GM12864 (cell line): ENCODE data around the gene ALDH3A2.

Experiments
- DNase-seq: peaks from one replicate; pipeline ENCODE4 v3.0.0-alpha.2; 2011; ENCODE audit warnings: low read depth
- H3K4me3 ChIP-seq: 2 replicates; pipeline ENCODE4 v1.5.1; 2011; ENCODE audit warnings: mild to moderate bottlenecking, low read depth, low read length, control low read depth
- TF ChIP-seq, protein P1 (sequence below): IDR thresholded peaks from 2 replicates; pipeline ENCODE4 v1.5.1; 2011; ENCODE audit warnings: low read depth, mild to moderate bottlenecking, moderate library complexity, low read length, control low read depth, inconsistent platforms; ENCODE audit errors: missing control alignments

The ALDH3A2 gene

GRCh38 chr17:19656851-19657581, 8.5 kb downstream of the ALDH3A2 start:
- H3K4me3 ChIP-seq, result no peak overlapping the region
- DNase-seq, result no peak
- TF ChIP-seq, protein P1, sequence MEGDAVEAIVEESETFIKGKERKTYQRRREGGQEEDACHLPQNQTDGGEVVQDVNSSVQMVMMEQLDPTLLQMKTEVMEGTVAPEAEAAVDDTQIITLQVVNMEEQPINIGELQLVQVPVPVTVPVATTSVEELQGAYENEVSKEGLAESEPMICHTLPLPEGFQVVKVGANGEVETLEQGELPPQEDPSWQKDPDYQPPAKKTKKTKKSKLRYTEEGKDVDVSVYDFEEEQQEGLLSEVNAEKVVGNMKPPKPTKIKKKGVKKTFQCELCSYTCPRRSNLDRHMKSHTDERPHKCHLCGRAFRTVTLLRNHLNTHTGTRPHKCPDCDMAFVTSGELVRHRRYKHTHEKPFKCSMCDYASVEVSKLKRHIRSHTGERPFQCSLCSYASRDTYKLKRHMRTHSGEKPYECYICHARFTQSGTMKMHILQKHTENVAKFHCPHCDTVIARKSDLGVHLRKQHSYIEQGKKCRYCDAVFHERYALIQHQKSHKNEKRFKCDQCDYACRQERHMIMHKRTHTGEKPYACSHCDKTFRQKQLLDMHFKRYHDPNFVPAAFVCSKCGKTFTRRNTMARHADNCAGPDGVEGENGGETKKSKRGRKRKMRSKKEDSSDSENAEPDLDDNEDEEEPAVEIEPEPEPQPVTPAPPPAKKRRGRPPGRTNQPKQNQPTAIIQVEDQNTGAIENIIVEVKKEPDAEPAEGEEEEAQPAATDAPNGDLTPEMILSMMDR, result no peak

- no peak for DNase-seq
- TF ChIP-seq, protein P1, result no peak
- H3K4me3 ChIP-seq, result no peak overlapping the region
These were observed 11.0 kb downstream of the ALDH3A2 start for GRCh38 chr17:19659366-19660177.

DNA sequence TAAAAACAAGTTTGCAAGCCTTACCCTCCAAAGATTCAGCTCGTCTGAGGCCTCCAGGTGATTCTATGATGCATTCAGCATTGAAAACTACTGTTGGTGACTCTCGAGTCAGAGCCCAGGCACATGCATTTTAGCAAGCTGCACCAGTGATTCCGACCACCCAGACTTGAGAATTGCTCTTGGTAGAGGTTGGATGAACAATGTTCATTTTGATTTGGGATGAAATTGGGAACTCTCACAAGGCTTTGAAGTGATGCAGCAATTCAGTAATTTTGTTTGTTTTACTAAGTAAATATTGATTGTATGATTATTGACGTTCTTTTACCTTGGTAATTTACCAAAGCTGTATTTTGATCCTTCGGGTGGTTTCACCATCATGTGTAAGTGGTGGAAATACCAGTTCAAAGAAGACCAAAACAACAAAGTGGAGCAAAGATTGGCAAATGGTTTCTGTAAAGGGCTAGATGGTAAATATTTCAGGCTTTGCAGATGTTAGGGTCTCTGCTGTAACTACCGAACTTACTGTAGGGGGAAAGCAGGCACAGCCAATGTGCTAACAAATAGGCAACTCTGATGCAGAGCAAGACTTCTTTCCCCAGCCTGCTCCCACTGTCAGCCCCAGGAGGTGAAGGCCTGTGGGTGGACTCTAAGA, 11.8 kb downstream of the ALDH3A2 start:
- no peak overlapping the region for H3K4me3 ChIP-seq
- TF ChIP-seq, protein P1, result no peak
- DNase-seq, result no peak

DNA sequence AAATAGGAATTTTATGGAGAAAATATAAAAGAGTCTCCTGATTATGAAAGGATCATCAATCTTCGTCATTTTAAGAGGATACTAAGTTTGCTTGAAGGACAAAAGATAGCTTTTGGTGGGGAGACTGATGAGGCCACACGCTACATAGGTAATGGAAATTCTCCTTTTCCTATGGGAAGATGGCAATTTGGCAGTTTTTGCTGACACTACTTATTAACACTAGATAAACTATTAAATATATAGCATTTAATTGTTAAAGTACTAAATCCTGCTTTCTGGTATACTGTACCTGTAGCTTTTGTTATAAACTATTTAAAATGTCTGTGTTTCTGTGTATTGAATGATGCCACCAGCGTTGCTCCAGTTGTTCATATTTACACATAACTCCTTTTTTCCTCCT, 12.6 kb downstream of the ALDH3A2 start:
- DNase-seq, result no peak
- H3K4me3 ChIP-seq, result no peak overlapping the region
- TF ChIP-seq, protein P1, result no peak

- H3K4me3 ChIP-seq, result no peak overlapping the region
- DNase-seq, result no peak
- TF ChIP-seq, protein P1, result no peak
These were observed 14.5 kb downstream of the ALDH3A2 start for GRCh38 chr17:19663097-19663496.

- TF ChIP-seq, protein P1, result no peak
- DNase-seq, result no peak
These were observed 15.7 kb downstream of the ALDH3A2 start for GRCh38 chr17:19664136-19664820.

More at GRCh38 chr17:19664136-19664820, 15.7 kb downstream of the ALDH3A2 start:
- H3K4me3 ChIP-seq, result no peak overlapping the region
